Measurements from ENCODE around the gene NPAS1. TPM values are rescaled to one million over a fixed set of nuclear protein-coding genes. Genes with fewer than 3 reads are reported as not detected.

NPAS1 gene
- total RNA-seq, 1 donor from 2014 or later = 3.6 TPM

DNA sequence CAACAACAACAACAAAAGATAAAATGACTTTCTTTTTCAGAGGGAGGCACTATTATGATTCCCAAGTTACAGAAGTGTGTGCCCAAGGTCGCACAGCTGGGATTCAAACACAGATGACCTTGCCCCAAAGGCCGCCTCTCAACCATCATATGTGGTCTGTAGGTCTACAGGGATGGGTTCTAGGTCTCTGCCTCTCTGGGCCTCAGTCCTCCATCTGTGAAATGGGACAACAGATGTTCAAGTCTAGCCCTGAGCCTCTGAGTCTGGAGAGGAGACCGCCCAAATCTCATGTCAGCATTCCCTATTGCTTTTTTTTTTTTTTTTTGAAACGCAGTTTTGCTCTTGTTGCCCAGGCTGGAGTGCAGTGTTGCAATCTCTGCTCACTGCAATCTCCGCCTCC is 4.9 kb downstream of the NPAS1 start:
- FAIRE-seq (no peak), DNase-seq (ENCODE audit: low read depth) (no peak)
- peaks cover 46% of the 10 kb centered on the region for H3K27me3 ChIP-seq (ENCODE audit: insufficient read depth, low read length)
- H4K20me1 ChIP-seq (ENCODE audit: insufficient read depth, low read length) = peaks cover 5% of the 10 kb centered on the region
- H3K4me1 Mint-ChIP-seq (ENCODE audit: low read depth, unreplicated experiment) = peaks cover 1% of the 10 kb centered on the region
- H3K27ac ChIP-seq (ENCODE audit: low read depth, low read length) = no peak overlapping the region
- H3K27me3 Mint-ChIP-seq (ENCODE audit: low read depth, unreplicated experiment) = peaks cover 42% of the 10 kb centered on the region
- no peaks in the 10 kb centered on the region for H3K9me3 ChIP-seq (ENCODE audit: insufficient read depth, low read depth, low read length)
- no peaks in the 10 kb centered on the region for H3K36me3 ChIP-seq (ENCODE audit: insufficient read depth, low read length)
- no peak overlapping the region for H3K4me2 ChIP-seq (ENCODE audit: low read length)
- H3K27ac Mint-ChIP-seq (ENCODE audit: unreplicated experiment) = no peak overlapping the region
- no peak overlapping the region for H3K4me3 ChIP-seq (ENCODE audit: insufficient read depth, low read depth, low read length)
- H3K9me3 Mint-ChIP-seq (ENCODE audit: unreplicated experiment) = no peaks in the 10 kb centered on the region
- no peak overlapping the region for H3K9ac ChIP-seq (ENCODE audit: low read length)
- H3K79me2 ChIP-seq (ENCODE audit: insufficient read depth, low read length) = no peaks in the 10 kb centered on the region
- no peak overlapping the region for H2AFZ ChIP-seq (ENCODE audit: low read depth, low read length)
- TF ChIP-seq CTCF (IDR thresholded peaks at IDR 0.05; ENCODE audit: insufficient read depth, low read depth, low read length) (no peak), EZH2 (IDR thresholded peaks at IDR 0.05; ENCODE audit: insufficient read depth, low read length) (no peak)
- H3K4me3 Mint-ChIP-seq (ENCODE audit: unreplicated experiment) = no peak overlapping the region
- peaks cover 8% of the 10 kb centered on the region for H3K4me1 ChIP-seq (ENCODE audit: insufficient read depth, low read length)
- no peaks in the 10 kb centered on the region for H3K36me3 Mint-ChIP-seq (ENCODE audit: low read depth, unreplicated experiment)

- no peaks in the 10 kb centered on the region for H3K36me3 Mint-ChIP-seq (ENCODE audit: low read depth, unreplicated experiment)
- Histone ChIP-seq H3K27me3 (ENCODE audit: insufficient read depth, low read length) (peaks cover 38% of the 10 kb centered on the region), H3K9me3 (ENCODE audit: insufficient read depth, low read depth, low read length) (no peaks in the 10 kb centered on the region), H3K36me3 (ENCODE audit: insufficient read depth, low read length) (no peaks in the 10 kb centered on the region), H3K4me1 (ENCODE audit: insufficient read depth, low read length) (peaks cover 4% of the 10 kb centered on the region), H3K27ac (ENCODE audit: low read depth, low read length) (no peak overlapping the region), H3K9ac (ENCODE audit: low read length) (no peak overlapping the region), H3K4me3 (ENCODE audit: insufficient read depth, low read depth, low read length) (no peak overlapping the region), H4K20me1 (ENCODE audit: insufficient read depth, low read length) (peaks cover 5% of the 10 kb centered on the region), H2AFZ (ENCODE audit: low read depth, low read length) (no peak overlapping the region), H3K79me2 (ENCODE audit: insufficient read depth, low read length) (no peaks in the 10 kb centered on the region), H3K4me2 (ENCODE audit: low read length) (no peak overlapping the region)
- H3K27me3 Mint-ChIP-seq (ENCODE audit: low read depth, unreplicated experiment) = peaks cover 43% of the 10 kb centered on the region
- H3K9me3 Mint-ChIP-seq (ENCODE audit: unreplicated experiment) = no peaks in the 10 kb centered on the region
- H3K4me3 Mint-ChIP-seq (ENCODE audit: unreplicated experiment) = no peak overlapping the region
- H3K4me1 Mint-ChIP-seq (ENCODE audit: low read depth, unreplicated experiment) = peaks cover under 1% of the 10 kb centered on the region
- TF ChIP-seq CTCF (IDR thresholded peaks at IDR 0.05; ENCODE audit: insufficient read depth, low read depth, low read length) = no peak
- no peak overlapping the region for H3K27ac Mint-ChIP-seq (ENCODE audit: unreplicated experiment)
- FAIRE-seq = no peak
- no peak for DNase-seq (ENCODE audit: low read depth)
Measured at GRCh38 chr19:47026156-47026555, 6.5 kb downstream of the NPAS1 start.

DNA sequence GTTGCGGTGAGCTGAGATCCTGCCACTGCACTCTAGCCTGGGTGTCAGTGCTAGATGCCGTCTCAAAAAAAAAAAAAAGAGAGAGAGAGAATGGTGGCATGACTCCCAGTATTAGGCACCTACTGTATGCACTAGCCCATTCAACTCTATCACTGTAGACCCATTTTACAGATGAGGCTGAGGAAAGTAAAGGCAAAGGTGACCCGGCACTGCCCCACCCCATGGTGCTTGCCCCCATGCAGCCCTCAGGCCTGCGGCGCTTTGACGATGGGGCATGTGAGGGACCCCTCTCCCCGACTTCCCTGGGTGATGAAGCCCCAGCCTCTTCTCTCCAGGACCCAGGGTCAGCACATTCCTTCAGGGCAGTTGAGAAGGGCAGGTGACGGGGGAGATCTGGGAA is 7.3 kb downstream of the NPAS1 start:
- H2AFZ ChIP-seq (ENCODE audit: low read depth, low read length) = no peak overlapping the region
- H3K4me2 ChIP-seq (ENCODE audit: low read length) = no peak overlapping the region
- H4K20me1 ChIP-seq (ENCODE audit: insufficient read depth, low read length) = peaks cover 5% of the 10 kb centered on the region
- H3K4me3 ChIP-seq (ENCODE audit: insufficient read depth, low read depth, low read length) = no peak overlapping the region
- H3K79me2 ChIP-seq (ENCODE audit: insufficient read depth, low read length) = no peaks in the 10 kb centered on the region
- no peaks in the 10 kb centered on the region for H3K4me1 ChIP-seq (ENCODE audit: insufficient read depth, low read length)
- Mint-ChIP-seq H3K4me3 (ENCODE audit: unreplicated experiment) (no peak overlapping the region), H3K27me3 (ENCODE audit: low read depth, unreplicated experiment) (peaks cover 43% of the 10 kb centered on the region), H3K36me3 (ENCODE audit: low read depth, unreplicated experiment) (no peaks in the 10 kb centered on the region), H3K27ac (ENCODE audit: unreplicated experiment) (no peak overlapping the region), H3K9me3 (ENCODE audit: unreplicated experiment) (no peaks in the 10 kb centered on the region), H3K4me1 (ENCODE audit: low read depth, unreplicated experiment) (no peaks in the 10 kb centered on the region)
- no peak for DNase-seq (ENCODE audit: low read depth)
- H3K27me3 ChIP-seq (ENCODE audit: insufficient read depth, low read length) = peaks cover 30% of the 10 kb centered on the region
- H3K36me3 ChIP-seq (ENCODE audit: insufficient read depth, low read length) = no peaks in the 10 kb centered on the region
- no peak for FAIRE-seq
- no peak for TF ChIP-seq CTCF (IDR thresholded peaks at IDR 0.05; ENCODE audit: insufficient read depth, low read depth, low read length)
- TF ChIP-seq EZH2 (IDR thresholded peaks at IDR 0.05; ENCODE audit: insufficient read depth, low read length) = no peak
- no peaks in the 10 kb centered on the region for H3K9me3 ChIP-seq (ENCODE audit: insufficient read depth, low read depth, low read length)
- no peak overlapping the region for H3K27ac ChIP-seq (ENCODE audit: low read depth, low read length)
- H3K9ac ChIP-seq (ENCODE audit: low read length) = no peak overlapping the region

Measured in astrocyte (in vitro differentiated cells and primary cell).